ENCODE measurements around the gene CHCHD6.

The CHCHD6 gene

DNA sequence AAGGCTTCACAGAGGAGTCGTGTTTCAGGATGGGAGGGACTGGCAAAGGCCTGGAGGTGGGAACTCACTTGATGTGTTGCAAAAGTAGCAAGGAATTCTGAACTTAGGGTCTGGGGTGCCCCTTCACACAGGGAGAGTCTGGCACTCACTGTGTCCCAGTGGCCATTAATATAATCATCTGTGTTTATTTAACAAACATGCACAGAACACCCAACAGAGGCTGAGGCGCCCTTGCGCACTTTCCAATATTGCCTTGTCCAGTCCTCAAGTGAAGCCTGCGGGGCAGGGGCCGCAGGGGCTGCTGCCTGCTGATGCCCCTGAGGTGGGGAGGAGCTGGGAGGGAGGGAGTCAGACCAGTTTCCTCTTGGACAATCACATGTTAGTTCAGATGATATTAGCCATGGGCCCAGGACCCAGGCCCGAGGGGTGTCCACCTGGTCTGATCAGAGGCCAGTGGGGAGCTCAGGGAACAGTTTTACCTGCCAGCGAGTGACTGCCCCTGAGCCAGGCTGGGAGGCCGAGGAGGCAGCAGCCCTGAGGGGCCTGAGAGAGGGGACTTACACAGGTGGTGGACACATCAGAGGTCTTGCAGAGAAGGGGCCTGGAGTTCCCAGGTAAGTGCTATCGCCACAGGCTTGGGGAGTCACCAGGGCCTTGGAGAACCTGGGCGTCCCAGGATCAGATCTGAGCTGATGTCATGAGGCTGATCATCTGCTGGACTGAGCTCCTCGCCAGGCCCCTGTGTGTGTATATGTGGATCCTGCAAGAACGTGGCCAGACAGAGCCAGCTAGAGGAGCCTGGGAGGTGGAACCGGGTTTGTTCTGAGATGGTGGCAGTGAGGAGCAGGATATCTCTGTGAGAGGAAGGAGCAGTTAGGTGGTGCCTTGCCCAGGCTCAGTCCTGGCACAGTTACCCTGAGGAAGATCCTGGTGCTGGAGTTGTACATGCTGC is 35.3 kb upstream of the CHCHD6 start:
- no peak for DNase-seq

DNA sequence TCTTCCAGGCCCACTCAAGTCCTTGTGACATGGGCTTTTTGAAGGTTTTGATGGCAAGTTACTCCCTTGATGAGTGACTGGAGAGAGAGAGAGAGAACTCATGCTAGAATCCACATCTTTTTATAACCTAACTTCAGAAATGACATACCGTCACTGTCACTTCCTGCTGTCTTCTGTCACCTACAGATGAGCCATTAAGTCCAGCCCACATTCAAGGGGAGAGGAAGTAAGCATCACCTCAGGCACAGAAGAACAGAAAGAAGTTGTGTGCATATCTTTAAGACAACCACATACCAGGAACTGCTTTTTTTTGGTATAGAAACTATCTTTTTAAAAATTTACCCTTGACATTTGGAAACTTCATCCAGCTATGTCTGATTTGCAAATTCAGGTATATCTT is 32.5 kb upstream of the CHCHD6 start:
- DNase-seq, result no peak

DNA sequence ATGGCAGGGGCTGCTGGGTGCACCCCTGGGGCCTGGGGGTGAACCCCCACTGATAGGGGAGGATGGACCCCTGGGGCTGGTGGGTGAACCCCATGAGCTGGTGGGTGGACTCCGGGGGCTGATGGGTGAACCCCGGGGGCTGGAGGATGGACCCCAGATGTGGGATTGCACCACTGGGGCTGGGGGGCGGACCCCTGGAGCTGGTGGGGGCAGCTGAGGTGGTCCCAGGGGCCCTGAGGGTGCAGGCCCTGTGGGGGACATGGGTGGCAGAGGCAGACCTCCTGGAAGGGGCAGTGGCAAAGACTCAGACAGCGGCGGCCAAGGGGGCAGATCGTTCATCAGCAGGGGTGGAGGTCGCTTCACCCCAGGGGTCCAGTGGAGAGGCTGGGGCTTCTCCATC is 31.7 kb upstream of the CHCHD6 start:
- no peak for DNase-seq

DNA sequence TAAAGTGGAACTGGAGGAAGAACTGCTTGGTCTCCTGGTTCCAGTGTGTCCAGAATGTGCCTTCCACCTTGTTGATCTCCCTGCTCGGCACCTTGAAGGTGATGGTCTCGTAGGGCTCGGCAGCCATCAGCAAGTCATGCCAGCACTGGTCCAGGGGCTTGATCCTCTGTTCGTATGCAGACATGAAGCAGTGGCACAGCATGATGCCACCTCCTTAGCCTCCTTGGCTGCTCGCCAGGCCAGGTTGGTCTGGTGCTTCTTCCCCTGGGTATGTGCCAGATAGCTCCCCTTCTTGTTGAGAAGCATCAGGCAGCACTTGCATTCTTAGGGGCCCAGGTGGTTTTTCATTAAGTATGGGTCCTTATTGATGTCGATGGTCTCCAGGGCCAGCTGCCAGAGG is 31.3 kb upstream of the CHCHD6 start:
- DNase-seq, result no peak

DNA sequence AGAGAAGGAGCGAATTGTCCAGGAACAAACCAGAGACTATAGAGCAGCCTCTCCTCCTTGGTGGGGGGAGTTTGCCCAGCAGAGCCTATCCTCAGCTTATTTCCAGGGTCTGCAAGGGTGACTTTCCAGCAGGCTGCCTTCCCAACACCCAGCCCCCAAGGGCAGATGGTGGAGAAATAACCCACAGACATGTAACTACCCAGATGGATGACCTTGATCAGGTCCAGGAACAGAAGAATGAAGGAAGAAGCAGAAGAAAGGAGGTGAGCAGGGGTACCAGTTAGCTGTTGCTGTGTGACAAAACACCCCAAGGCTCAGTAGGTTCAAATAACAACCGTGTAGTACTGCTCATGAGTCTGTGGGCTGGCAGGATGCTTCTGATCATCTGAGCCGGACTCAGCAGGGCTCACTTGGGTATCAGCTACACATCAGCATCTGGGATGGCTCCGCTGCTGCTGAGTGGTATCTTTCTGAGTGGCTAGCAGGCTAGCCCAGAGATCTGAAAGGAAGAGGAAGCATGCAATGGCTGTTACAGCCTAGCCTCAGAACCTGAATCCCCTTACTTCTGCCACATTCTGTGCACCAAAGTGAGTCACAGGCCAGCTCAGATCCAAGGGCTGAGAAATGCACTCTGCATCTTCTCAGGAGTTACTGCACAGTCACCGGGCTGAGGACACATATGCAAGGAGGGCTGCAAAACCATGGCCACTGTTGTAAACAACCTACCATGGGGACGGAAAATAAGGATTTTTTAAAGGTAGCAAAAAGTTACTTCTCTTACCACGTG is 26.9 kb upstream of the CHCHD6 start:
- no peak for DNase-seq

DNA sequence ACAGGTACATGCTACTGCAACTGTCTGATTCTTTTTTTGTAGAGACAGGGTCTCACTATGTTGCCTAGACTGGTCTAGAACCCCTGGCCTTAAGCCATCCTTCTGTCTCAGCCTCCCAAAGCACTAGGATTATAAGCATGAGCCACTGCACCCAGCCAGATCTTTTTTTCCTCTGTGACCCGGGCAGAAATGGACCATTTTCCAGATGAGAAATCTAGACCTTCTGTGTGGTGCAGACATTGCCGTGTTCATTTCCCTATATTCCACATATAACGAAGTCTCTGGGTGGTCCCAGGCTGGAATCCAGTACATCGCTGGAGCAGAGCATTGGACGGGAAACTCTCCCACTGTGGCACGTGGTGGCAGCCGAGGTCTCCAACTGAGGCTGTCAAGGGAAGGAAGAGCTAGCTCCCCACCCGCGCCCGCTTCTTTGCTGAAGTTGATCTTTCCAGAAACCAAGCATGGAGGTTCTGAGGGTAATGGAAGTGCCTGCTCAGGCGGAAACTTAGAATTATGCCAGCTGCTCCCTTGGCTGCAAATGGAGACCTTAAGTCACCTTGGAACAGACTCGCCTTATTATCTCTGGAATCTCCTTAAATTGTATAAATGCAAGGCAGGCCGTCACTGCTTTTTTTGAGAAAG is 26.1 kb upstream of the CHCHD6 start:
- DNase-seq, result no peak

DNA sequence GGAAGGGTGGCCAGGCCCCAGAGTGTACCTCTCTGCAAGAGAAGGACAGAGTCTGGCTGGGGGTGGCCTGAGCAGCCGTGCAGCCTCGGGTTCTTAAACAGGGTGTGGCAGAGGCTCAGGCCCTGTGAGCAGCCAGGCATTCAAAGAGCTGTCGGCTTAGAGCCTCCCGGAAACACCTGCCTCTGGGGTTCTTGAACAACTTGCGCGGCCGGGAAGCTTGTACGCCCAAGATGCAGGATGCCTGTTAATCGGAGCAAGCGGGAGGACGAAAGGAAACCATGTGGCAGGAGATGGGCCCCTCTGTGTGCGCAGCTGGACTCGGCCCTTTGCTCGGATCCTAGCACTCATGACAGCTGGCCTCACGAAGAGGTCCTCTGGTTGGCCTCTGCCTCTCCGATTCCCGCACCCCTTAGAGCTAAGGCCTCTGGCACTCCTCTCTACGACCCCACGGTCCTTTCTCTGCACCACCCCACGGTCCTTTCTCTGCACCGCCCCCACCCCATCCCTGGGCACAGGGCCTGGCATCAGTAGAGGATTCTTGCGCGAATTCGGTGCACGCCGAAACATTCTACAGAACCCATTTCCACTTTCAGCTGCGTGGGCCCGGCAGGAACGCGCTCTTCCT is 25.2 kb upstream of the CHCHD6 start:
- no peak for DNase-seq

DNA sequence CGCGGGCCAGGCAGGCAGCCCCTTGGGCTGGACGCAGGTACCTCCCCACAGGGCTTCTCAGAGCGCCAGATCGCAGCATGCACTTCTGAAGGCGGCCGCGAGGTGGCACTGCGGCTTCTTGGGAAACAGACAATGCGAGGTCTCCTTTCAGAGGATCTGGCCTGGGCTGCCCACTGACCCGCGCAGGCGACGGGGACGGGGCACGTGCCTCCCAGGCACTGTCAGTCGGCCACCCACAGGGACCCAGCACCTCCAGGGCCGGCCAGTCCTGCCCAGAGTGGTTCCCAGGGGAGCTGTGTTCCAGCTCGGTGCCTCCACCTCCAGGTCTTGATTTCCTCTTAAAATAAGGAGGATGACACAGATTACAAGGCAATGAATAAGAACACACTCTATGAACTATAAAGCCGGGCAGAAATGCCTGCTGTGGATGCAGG is 24.7 kb upstream of the CHCHD6 start:
- peak; percentile 74 for DNase-seq

DNA sequence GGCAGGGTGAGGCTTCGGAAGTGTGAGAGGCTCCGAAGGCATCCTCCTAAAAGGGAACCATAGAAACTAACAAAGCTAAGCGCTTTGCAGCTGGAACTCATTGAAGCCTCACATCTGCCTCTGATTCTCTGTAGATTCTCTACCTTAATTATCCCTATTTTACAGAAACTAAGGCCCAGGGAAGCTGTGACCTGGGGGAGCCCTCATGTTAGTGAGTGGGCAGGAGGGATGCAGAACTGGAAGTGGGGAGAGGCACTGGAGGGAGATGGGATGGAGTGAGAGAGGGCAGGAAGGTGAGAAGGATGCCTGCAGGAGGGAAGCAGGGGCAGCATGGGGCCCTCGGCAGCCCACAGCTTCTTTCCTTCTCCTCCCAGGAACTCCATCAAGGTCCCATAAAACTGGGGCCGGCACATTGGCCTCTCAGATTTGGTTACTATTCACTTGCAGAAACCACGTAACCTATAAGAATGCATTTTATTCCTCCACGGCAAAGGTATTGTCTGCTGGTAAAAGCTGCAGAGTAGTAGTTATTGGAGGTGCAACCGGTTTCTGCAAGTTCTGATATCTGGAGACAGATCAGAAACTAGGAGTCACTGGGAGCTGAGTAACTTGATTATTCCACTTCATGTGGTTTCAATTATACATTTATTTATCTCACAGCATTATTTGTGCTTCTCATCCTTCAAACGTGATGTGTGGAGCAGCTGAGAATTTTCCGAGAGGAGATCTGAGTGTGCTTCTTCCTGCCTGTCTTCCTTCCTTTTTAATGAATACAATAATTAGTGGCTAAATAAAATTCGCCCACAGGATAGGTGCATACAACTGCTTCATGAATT is 24.0 kb upstream of the CHCHD6 start:
- DNase-seq, result no peak

DNA sequence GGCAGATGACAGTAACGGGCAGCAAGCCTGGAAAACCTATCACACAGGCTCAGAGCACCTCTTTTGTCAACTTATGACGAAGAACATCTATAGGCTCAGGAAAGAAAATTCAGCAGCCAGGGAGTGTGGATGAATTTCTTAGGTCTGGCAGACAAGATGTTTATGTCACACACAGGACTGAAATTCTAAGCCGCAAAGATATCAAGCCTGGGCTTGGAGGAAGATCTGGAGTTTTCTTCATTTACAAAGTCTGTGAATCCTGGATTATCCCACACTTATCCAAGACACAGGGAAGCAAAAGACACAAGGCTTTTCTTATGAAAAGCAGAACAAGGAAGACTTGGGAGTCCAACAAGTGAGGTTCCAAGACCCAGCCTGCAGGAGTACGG is 23.4 kb upstream of the CHCHD6 start:
- no peak for DNase-seq

DNA sequence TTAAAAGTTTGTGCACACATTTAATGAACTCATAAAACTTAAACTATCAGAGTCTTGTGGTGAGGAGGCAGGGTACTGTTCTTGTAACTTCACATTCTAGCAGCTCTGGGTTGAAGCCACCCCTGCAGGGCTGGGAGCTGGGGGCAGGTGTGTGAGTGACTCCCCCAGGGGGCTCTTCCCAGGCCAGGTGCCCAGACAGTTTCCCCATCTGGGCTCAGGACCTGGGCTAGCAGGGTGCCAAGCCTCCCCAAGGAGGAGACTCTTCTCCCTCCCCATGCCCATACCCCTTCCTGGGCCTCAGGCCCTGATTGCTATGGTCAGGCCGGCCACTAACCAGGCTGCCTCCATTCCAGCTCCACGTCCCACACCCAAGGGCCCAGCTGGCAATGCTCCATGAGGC is 22.0 kb upstream of the CHCHD6 start:
- DNase-seq, result no peak

DNA sequence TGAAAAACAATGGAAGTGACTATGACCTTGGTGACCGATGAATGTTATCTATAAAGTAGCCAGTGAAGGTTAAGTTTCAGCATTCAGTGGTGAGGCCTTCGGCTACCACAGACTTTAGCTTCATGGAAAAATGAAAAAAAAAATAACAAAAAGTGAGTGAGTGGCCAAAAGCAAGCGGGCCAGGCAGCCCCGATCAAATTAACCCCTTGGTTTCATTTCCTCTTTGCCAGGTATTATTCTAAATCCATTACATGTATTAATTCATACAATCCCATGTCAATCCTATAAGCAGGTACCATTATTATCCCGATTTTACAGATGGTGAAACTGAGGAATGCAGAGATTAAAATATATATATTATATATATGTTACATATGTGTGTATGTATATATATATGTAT is 21.0 kb upstream of the CHCHD6 start:
- DNase-seq, result no peak

DNA sequence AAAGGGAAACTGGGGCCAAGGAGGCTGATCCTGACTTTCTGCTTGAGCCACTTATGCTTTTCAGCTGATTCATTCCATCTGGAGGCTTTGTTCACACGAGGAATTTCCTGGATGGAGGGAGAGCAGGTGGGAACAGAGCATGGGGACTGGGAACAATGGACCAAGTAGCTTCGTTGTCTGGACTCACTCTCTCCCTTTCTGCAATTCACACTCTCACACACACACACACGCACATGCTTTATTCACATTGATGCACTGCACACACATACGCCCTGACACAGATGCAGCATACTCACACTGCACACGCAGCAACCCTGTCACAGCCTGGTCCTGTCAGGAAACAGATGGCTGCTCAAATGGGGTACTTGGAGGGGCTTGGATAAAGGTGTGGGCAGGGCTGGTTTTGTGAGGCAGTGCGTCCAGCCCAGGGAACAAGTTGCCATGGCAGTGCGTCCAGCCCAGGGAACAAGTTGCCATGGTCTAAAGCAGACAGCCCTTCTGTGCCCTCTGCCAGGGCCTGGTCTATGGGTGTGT is 19.8 kb upstream of the CHCHD6 start:
- DNase-seq, result no peak

DNA sequence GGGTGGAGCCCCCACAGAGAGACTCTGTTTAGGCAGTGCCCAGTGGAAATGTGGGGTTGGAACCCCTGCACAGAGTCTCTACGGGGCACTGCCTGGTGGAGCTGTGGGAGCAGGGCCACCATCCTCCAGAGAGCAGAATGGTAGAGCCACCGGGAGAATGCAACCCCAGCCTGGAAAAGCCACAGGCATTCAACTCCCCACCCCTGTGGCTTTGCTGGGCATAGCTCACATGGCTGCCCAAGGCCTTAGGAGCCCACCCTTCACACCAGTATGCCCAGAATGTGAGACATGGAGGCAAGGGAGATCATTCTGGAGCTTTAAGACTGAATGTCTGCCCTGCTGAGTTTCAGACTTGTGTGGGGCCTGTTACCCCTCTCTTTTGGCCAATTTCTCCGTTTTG is 19.0 kb upstream of the CHCHD6 start:
- no peak for DNase-seq

DNA sequence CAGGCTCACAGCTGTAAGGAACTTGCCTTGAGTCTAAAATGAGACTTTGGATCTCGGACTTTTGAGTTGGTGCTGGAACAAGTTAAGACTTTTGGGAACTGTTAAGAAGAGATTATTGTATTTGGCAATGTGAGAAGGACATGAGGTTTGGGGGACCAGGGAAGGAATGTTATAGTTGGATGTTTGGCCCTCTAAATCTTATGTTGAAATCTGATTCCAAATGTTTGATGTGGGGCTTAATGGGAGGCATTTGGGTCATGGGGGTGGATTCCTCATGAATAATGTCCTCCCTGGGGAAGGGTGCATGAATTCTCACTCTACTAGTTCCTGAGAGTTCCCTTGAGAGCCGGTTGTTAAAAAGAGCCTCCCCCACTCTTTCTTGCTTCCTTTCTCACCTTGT is 18.5 kb upstream of the CHCHD6 start:
- DNase-seq, result no peak

DNA sequence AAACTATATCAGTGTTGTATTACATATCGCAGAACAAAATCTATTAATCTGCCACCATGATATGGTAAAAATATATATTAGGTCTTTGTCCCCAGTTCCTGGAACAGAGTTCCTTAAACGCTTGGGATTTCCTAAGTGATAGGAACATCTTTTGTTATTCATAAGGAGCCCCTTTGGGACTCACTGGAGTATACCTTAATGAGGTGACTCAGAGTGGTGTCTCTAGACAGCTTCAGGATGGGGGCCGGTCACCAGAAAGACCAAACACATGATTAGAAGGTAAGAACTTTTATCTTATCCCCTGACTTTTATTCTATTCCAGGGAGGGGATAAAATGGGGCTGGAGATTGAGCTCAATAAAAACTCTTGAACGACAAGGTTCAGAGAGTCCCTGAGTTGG is 12.3 kb upstream of the CHCHD6 start:
- no peak for DNase-seq

DNA sequence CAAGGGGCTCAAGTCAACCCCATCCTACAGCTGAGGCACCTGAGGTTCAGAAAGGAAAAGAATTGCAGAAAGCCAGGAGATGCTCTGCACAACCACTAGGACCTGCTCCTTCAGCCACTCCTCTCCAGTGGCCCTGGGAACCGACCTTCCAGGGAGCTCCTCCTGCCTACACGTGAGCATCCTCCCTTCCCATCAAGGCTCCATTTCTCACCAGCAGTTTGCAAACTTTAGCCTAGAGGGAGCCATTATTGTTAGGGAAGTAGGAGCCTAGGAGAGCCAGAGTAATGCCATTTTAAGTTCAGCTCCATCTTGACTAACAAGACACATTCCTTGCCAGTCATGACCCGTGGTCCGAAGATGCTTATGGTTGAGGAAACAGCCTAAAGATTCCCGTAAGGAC is 11.2 kb upstream of the CHCHD6 start:
- DNase-seq, result no peak

DNA sequence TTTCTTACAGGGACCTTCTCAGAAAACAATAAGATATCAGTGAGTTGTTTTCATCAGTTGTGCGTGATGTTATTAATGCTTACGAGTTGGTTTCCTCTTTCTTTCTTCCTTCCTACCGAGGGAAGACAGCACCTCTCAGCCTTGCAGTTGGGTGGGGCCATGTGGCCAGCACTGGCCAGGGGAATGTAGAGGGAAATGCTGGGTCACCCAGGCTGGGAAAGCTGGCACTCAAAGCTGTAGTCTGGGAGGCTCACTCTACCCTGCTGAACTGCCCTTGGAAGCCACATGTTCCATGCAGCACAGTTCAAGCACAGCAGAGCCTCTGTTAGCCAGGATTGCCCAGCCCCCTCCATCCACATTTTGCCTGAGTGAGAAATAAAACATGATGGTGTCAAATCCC is 10.1 kb upstream of the CHCHD6 start:
- no peak for DNase-seq

DNA sequence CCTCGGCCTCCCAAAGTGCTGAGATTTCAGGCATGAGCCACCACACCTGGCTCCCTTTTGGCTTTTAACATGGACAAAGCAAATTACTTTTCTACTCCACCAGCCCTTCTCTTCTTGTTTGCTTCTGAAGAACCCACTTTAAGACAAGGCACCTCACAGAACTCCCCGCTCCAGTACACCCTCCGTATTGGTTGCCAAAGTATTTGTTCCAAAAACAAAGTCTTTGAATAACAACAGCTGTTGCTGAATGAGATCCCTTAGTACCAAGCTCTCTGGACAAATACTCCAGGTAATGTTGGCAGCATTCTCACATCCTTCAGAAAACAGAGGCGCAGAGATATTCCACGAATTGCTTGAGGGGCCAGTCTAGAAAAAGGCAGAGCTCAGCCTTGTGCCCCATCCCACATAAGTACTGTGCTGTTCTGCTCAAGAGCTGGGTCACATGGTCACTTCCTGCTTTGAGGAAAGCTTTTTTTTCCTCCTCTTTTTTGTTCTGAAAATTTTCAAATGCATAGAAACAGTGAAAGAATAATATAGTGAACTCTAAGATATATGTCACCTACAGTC is 7.3 kb upstream of the CHCHD6 start:
- no peak for DNase-seq

DNA sequence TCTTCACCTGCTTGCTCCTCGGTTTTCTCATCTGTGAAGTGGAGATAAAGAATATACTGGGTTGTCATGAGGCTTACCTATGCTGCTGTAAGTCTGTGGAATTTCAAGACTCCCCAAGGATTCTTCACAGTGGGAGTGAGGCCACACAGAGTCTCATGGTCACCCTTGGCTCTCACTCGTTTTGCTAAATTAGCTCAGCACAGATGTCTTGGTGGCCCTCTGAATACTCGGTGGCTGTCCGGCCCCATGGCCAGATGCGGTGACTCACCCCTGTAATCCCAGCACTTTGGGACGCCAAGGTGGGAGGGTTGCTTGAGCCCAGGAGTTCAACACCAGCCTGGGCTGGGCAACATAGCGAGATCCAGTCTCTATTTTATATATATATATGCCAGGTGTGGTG is 5.0 kb upstream of the CHCHD6 start:
- no peak for DNase-seq

DNA sequence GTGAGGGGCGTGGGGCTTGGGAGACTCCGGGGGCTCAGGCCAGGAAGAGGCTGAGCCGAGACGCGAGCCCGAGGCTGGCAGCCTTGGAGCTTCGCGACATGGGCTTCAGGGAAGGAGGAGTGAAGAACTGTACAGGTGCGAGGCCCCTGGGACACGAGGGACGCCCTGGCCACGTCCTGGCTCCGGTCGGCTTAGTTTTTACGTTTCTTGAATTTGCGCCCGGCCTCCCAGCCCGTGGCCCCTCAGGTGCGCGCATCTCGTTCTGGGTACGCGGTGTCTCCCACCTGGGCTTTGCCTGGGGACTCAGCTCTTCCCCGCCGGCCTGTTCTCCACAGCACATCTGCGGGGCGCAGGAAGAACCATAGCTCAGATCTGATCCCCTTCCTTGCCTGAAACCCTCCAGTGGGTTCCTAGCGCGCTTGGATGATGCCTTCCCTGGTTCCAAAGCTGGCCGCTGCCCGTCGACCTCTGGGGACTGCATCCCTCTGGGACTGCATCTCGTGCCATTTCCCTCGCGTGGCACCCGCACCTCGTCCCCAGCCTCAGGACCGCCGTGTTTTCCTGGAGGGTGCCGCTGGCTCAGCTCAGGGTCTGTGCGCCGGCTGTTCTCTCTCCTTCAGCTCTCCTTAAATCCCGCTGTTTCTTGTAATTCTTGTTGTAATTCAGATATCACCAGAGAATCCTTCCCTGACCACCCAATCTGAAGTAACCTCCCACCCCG is 614 bp downstream of the CHCHD6 start:
- no peak for DNase-seq

Measured in 8988T (cell line).